ENCODE measurements around the gene TNXB.
"Not testable (repeated sequence)": the region's sequence is repeated elsewhere in the genome, so short reads cannot be mapped to it uniquely, and the experiment has no call there.

Gene TNXB

DNA sequence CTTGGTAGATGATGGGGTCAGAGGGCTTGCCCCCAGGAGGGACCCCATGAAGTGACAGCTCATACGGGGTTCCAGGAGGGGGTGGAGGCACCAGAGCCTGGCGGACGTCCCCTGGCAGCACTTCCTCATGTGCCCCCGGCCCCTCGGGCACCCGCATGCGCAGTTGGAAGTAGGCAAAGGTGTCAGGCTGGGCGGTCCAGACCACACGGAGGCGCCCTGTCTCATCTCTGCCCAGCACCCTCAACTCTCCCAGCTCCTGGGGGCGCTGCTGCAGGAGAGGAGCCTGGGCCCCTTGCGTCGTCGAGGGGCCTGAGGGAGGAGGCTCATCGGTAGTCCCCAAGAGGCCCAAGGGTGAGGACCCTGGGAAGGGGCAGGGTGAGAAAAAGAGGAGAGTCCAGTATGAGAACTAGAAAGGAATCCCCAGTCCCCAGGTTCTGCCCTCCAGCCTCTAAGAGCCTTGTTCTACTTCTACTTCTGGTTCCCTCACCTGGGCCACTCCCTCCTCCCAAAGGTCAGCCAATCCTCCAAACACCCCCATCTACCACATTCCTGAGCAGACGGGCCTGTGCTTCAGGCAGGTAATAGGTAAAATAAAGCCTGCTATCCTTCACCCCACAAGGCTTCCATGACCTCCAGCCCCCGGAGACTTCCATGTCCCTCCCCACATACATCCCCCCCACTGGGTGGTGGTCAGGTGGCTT, 23.2 kb downstream of the TNXB start:
- DNase-seq (ENCODE audit: low spot score) = no peak

DNA sequence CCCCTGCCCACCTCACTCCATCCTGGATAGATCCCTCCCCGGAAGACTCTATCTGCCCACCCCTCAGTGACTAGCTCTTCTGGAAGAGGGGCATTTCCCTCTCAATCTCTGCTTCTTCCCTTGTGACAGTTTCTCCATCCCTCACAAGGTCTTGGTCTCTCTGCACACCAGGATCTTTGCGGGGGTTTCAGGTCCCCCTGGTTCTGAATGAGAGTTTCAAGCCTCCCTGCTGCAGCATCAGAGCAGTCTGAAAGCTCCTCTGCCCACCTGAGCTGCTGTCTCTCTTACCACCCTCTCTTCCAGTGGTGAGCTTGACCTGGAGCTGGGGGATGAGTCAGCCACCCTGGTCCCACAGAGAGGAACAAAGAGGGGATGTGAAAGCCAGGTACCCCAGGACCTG, 24.4 kb downstream of the TNXB start:
- no peak for DNase-seq (ENCODE audit: low spot score)

DNA sequence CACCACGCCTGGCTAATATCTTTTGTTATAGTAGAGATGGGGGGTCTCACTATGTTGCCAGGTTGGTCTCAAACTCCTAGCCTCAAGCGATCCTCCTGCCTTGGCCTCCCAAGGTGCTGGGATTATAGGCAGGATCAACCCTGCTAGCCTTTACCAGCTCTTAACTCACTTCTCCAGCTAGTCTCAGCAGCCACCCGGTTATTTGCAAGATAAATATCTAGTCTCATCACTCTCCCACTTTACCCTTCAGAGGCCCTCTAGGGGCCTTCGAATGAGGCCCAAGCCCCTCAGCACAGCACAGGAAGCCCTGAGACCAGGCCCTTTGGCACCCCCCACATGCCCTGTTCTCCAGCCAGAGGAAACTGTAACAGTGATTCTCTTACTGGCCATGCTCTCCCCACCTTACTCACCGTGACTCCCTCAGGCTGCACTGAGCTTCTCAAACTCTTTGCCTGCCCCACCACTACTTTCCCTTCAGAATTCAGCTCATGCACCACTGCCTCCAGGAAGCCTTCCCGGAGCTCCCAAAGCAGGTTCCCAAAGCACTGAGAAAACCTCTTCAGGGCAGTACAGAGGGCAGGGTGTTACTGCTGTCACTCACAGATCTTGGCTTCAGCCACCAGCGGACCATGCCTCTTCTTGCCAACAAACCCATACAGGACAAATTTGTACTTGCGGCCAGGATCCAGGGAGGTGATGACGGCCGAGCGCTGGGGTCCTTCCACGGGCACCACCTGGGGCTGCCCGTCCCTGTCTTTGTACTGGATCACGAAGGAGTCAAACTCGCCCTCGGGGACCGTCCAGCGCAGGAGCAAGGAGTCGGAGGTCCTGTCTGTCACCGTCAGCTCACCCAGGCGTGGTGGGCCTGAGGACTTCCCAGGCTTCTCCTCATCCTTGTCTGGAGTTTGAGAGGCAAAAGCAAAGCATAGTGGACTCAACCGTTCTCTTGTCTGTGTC, 25.0 kb downstream of the TNXB start:
- DNase-seq (ENCODE audit: low spot score) = no peak

DNA sequence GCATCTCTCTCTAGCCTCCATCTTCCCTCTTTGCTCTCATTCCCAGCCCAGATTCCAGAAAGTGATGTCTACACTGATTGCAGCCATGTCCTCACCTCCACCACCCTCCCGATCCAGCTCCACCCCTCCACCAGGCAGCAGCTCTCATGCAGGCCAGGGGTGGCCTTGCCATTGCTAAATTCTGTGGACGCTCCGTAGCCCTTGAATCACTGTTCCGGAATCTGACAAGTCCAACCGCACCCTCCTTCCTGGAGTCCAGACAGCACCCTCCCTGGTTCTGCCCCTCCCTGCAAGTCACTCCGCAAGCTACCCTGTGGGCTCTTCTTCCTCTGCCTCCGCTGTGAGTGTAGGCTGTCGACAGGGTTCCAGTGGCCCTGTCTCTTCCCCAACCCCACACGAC, 26.2 kb downstream of the TNXB start:
- DNase-seq (ENCODE audit: low spot score) = peak; percentile 84

DNA sequence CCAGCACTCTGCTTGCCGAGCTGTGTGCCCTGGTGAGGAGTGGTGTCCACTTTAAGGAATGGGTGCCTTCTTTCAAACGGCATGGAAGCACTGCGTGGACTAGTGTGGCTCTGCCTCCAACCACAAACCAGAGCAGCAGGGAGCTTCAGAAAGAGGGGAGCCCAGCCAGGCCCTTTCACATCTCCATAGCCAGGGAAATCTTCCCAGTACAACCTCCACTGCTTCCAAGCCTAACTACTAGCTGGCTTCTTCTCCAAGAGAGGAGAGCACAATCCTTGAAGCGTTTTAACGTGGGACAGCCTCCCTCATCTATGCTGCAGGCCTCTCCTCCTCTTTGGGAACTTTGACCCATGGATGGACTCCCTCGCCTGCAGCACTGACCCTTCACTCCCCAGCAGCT, 26.7 kb downstream of the TNXB start:
- no peak for DNase-seq (ENCODE audit: low spot score)

DNA sequence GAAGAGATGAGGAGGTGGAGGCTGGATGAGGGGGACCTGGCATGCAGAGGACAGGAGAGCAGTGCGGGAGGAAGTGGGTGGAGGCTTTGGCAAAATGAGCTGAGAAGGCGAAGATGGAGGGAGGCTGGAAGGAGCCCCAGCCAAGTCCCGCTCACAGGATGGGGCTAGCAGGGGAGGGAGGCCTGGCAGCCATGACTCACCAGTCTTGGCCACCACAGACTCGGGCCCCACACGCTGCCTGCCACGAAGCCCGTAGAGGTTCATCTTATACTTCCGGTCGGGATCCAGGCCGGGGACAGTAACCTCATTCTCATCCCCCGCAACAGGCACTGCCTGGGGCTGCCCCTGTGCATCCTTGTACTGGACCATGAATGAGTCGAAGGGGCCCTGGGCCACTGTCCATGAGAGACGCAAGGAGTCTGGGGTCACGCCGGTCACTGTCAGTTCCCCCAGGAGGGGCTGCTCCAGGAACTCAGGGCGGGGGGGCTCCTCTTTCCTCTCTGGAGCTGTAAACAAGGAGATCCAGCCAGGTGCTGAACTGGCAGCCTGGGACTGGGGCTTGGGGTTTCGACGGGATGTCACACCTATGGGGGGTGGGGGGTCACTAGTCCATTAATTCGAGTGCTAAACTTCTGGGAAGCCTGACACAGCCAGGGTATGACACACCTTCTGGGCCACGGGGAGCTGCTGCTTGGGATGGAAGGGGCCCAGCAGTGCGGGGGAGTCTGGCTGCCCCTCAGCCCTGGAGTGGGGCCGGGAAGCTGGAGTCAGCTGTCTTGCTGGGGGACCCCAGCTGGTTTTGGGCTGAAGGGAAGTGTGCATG, 27.8 kb downstream of the TNXB start:
- DNase-seq (ENCODE audit: low spot score) = peak; percentile 98

DNA sequence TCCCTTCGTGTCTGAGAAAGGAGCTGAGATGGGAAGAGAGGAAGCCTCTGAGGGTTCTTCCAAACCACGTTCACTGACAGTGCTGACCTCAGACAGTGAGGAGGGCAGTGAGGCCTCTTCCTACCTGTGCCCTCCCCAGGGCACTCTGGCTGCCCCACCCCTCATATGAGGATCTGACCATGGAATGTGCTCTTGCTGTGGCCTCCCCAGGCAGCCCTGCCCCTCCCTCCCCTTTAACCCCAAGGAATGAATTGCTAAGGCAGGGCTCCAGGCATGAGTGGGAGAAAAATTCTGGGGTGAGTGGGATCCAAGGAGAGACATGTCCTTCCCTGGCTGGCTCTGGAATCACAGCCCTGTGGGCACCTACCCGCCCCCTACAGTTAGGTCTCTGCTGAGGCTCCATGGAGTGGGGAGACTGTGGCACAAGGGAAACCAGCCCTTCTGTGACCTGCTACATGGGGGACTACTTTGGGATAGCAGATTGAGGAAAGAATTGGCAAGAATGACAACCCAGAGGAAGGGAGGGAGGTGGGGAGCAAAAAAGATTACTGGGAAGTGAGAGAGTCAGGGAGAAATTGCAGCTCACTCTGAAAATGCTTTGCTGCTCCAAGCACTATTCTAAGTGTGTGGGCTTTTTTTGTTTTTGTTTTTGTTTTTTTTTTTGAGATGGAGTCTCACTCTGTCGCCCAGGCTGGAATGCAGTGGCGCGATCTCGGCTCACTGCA, 29.4 kb downstream of the TNXB start:
- no peak for DNase-seq (ENCODE audit: low spot score)

DNA sequence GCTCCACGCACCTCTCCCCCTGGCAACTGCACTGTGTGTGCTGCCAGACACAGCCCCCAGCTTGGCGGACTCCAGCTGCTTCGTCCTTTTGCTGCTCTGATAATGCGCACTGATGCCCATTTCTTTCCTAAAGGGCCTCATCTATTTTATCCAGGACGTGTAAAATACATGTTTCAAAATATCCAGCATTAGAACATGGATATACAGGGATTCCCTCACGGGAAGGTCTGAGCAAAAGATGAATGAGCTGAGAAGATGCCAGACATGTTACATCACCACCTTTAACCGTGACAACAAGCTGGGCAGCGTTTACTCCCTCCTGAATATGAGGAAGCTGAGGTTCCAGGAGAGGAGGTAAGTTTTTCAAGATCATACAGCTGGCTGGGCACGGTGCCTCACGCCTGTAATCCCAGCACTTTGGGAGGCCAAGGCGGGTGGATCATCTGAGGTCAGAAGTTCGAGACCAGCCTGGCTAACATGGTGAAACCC, 32.8 kb downstream of the TNXB start:
- DNase-seq (ENCODE audit: low spot score) = no peak

DNA sequence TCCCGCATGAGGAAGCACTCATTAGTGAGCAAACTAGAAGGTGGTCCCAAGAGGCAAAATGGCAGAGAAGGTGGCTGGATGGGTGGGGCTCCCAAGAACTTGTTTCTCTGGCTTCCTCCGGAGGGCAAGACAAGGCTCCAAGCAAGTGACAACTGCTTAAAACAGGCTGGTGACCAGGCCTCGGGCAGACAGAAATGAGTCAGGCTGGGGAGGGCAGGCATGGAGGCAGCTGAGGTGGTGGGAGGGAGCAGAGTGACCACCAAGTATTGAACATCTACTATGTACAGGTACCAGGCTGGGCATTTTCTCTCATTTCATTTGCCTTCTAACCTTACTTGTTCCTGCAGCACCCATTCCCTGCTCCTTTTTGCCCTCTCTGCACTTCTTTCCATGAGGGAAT, 33.4 kb downstream of the TNXB start:
- no peak for DNase-seq (ENCODE audit: low spot score)

DNA sequence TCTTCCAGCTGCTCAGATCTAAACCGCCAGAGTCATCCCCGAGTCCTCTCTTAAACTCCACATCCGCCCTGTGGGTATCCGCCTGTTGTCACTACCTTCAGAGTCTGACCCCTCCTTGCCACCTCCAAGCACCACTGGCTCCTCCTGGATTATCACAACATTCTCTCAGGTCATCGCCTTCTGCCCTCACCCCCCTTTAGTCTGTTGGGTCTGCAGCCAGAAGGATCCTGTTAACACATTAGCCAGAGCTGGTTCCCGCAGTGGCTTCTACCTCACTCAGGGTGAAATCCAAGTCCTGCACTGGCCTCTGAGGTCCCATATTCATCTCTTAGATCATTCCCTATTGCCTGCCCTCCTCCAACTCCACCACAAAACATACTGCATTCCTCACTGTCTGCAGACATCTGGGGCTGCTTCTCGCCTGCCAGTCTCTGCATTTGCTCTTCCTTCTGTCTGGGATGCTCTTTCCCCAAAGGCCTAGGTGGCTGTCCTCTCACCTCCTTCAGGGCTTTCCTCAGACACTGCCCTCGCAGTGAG, 34.1 kb downstream of the TNXB start:
- peak; percentile 75 for DNase-seq (ENCODE audit: low spot score)

DNA sequence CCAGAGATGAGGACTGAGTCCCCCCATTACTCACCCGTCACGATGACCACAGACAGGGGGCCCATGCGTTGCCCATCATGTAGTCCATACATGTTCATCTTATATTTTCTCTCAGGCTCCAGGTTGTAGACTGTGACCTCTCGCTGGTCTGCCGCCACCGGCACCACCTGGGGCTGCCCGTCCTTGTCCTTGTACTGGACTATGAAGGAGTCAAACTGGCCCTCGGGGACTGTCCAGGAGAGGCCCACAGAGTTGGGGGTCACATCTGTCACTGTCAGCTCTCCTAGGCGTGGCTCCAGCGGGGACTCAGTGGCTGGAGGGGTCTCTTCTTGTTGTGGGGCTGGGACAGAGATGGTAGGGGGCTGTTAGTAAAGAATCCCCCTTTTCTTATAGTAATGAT, 35.5 kb downstream of the TNXB start:
- DNase-seq (ENCODE audit: low spot score) = no peak

DNA sequence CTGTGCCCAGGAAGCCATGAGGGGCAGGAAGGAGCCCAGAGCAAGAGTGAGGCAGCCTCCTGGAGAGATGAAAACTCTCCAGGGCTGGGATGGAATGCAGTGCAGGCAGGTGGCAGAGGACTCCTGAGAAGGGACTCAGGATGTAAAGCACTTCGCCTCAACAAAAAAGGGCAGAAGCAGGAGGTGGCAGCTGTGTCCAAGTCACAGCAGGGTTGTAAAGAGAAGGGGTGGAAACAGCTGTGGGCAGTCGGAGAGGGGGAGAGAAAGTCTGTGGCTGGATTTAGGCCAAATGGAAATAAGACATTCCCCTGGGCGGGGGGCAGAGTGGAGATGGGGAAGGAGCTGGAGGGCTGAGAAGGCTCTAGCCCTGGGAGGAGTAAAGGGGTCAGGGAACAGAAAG, 36.0 kb downstream of the TNXB start:
- DNase-seq (ENCODE audit: low spot score) = no peak

DNA sequence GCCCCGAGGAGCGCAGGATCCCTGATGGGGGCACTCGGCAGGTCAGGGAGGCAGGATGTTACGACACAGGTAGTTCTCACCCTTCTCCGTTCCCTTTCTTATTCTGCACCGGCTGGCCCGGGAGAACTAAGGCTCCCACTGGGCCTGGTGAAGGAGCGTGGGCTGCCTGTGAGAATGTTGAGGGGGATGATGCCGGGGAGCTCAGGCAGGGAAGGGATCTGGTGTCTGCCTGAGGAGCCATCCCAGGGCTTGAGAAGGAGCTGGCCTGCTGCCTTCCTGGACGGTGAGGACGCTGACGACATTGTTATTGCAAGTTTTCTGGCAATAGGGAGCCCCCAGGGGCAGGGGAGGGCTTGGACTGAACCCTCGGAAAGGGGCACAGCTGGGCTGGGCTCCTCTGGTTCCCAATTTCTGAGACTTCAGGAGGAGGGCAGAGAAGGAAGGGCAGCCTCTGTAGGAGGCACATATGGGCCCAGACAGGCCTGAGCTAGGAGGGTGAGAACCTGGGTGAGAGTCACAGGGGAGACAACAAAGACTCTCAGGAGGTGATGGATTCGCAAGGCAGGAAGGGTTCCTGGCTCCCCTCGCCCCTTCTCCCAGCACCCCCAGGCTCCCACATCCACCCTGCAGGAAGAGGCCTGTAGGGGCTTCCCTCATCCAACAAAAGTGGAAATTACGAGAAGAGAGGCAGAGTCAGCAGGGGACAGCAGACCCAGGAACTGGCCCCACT, 38.2 kb downstream of the TNXB start:
- DNase-seq (ENCODE audit: low spot score) = no peak

DNA sequence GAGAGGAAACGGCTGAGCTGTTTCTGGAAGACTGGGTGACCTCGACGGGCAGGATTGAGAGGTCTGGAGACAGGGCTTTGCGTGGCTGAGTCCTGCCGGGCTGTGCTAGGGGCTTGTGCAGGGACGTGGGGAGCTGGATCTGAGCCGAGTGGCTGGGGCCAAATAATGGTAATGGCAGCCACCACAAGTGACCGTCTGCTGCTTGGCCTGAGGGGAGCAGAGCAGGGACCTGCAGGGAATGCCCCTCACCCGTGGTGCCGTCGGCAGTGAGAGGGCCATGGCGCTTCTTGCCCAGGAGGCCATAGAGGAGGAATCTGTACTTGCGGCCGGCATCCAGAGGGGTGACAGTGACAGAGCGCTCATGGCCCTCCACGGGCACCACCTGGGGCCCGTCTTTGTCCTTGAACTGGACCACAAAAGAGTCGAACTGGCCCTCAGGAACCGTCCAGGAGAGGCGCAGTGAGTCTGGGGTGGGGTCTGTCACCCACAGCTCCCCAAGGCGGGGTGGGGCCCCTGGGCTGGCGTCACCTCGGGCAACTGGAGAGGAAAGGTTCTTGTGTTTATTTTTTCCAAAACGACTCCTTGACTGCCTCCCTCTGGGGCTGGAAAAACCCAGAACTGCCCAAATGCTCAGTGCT, 39.1 kb downstream of the TNXB start:
- no peak for DNase-seq (ENCODE audit: low spot score)

DNA sequence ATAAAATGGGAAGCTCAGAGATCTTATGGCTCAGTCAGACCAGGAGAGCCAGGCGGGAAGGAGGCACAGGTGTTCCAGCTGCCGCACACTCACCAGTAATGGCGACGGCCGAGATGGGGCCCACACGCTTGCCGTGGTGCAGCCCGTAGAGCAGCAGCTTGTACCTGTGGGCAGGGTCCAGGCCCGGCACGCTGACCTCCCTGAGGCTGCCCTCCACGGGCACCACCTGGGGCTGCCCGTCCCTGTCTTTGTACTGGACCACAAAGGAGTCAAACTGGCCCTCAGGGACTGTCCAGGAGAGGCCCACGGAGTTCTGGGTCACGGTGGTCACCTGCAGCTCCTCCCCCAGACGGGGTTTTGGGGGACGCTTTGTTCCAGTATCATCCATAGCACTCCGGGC, 39.7 kb downstream of the TNXB start:
- no peak for DNase-seq (ENCODE audit: low spot score)

DNA sequence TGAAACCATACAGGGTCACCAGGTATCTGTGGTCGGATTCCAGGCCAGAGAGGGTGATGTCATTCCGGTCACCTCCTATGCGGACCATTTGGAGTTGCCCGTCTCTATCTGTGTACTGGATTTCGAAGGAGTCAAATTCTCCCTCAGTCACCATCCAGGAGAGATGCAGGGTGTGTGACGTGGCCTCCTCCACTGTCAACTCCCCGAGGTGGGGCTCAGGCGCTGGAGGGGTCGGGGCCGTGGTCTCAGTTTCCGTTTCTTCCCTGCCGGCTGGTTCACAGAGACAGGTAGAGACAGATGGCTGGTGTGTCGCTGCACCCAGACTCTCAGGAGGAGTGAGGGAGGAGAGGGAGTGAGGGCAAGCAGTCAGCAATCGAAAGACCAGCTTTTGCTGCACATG, 40.3 kb downstream of the TNXB start:
- DNase-seq (ENCODE audit: low spot score) = no peak

DNA sequence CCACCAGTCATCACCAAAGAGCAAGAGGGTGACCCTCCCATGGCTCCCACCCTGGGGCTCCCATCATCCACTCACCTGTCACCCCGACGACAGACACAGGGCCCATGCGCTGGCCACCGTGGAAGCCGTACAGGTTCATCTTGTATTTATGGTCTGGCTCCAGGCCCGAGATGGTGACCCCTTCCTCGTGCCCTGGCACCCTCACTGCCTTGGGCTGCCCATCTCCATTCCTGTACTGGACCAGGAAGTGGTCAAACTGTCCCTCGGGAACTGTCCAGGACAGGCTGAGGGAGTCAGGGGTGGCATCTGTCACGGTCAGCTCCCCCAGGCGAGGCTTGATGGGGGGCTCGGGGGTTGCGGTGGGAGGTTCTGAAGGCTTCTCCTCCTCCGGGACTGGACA, 40.8 kb downstream of the TNXB start:
- DNase-seq (ENCODE audit: low spot score) = not testable (repeated sequence)

DNA sequence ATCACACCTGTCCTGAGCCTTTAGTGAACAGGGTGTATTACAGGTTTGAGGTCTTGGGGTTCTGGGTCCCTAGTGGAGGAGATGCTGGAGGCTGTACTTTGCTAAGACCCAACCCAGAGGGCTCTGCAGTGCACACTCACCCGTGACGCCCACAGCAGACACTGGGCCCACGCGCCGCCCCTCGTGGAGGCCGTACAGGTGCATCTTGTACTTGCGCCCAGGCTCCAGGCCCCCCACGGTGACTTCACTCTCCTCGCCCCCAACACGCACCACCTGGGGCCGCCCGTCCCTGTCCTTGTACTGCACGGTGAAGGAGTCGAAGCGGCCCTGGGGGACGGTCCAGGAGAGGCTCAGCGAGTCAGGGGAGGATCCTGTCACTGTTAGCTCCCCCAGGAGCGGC, 41.6 kb downstream of the TNXB start:
- not testable (repeated sequence) for DNase-seq (ENCODE audit: low spot score)

DNA sequence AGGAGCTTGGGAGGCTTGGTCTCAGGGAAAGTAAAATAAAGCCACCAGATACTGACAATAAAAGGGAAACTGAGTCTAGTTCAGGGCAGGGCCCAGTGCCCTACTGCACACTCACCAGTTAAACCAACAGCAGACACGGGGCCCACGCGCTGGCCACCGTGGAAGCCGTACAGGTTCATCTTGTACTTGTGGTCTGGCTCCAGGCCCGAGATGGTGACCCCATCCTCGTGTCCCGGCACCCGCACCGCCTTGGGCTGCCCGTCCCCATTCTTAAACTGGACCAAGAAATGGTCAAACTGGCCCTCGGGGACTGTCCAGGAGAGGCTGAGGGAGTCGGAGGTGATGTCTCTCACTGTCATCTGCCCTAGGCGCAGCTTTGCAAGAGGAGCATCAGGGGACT, 44.4 kb downstream of the TNXB start:
- DNase-seq (ENCODE audit: low spot score) = no peak

DNA sequence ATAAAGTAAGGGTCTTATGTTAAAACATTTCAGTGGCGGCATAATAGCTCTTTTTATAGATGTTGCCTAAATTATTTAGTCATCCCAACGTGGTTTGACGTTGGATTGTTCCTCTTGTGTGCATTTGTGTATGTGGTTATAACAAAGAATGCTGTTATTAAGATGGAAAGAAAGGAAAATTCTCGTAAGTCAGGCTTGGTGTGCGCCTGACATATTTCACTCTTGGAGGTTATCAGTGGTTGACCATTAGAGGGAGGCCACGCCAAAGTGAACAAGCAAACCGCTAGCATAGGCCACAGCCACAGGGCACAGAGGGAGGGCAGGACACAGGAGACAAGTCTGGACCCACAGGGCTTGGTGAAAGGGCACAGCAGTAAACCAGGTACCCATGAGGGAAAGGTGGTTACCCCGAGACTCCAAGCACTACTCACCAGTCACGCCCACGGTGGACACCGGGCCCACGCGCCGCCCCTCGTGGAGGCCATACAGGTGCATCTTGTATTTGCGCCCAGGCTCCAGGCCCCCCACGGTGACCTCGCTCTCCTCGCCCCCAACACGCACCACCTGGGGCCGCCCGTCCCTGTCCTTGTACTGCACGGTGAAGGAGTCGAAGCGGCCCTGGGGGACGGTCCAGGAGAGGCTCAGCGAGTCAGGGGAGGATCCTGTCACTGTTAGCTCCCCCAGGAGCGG, 48.0 kb downstream of the TNXB start:
- DNase-seq (ENCODE audit: low spot score) = no peak
